A673 (cell line): ENCODE data around the gene COL19A1. TPM values are rescaled to one million over a fixed set of nuclear protein-coding genes. Genes with fewer than 3 reads are reported as not detected.
A peak's percentile ranks its signal among the peaks of the same experiment; 100 is the strongest.

Source experiments
- BruUV-seq: library from RNA; stranded (reverse); fragments of 400-500 nt; replicated peaks from 2 replicates; lab custom pipeline; 2021; lab: Mats Ljungman, UMichigan
- CTCF ChIA-PET: fragments of 300-600 bp; sonication (Branson Sonifier 250); formaldehyde crosslinking; loops from one replicate; lab custom pipeline; 2022; ENCODE audit warnings: antibody characterized with exemption; lab: Charles Lee
- POLR2A ChIA-PET: fragments of 300-600 bp; sonication (Branson Sonifier 250); formaldehyde crosslinking; loops from one replicate; lab custom pipeline; 2022; ENCODE audit warnings: antibody characterized with exemption; ENCODE audit not compliant: low non-redundant PET; lab: Charles Lee
- DNase-seq: peaks from one replicate; pipeline ENCODE4 v3.0.0-alpha.2; 2015; ENCODE audit warnings: low spot score
- H3K27ac ChIP-seq: fragments of 200-600 bp; sonication (generic); 2 replicates; pipeline ENCODE4 v1.5.1; 2016; ENCODE audit warnings: mixed run types, low read depth, mild to moderate bottlenecking, mixed read lengths, antibody characterized with exemption, low read length; ENCODE audit not compliant: poor library complexity, severe bottlenecking
- H3K27me3 ChIP-seq: fragments of 200-600 bp; sonication (generic); replicated peaks from 2 replicates; pipeline ENCODE4 v1.6.1; 2017; ENCODE audit warnings: mixed run types, low read depth, mild to moderate bottlenecking, mixed read lengths, antibody characterized with exemption, low read length; ENCODE audit not compliant: insufficient read depth, poor library complexity
- H3K36me3 ChIP-seq: fragments of 200-600 bp; sonication (generic); 2 replicates; pipeline ENCODE4 v1.6.1; 2016; ENCODE audit warnings: mixed run types, mild to moderate bottlenecking, mixed read lengths, antibody characterized with exemption, low read length; ENCODE audit not compliant: insufficient read depth, poor library complexity, severe bottlenecking
- H3K4me1 ChIP-seq: fragments of 200-600 bp; sonication (generic); 2 replicates; pipeline ENCODE4 v1.6.1; 2017; ENCODE audit warnings: mixed run types, mild to moderate bottlenecking, mixed read lengths, antibody characterized with exemption, low read length; ENCODE audit not compliant: insufficient read depth, poor library complexity, severe bottlenecking
- H3K4me3 ChIP-seq: fragments of 200-600 bp; sonication (generic); 2 replicates; pipeline ENCODE4 v1.5.1; 2016; ENCODE audit warnings: low read depth, mixed run types, mild to moderate bottlenecking, mixed read lengths, low read length; ENCODE audit not compliant: poor library complexity, severe bottlenecking
- H3K9me3 ChIP-seq: fragments of 200-600 bp; sonication (generic); 2 replicates; pipeline ENCODE4 v1.6.1; 2016; ENCODE audit warnings: mixed run types, low read depth, mild to moderate bottlenecking, mixed read lengths, antibody characterized with exemption, low read length; ENCODE audit not compliant: poor library complexity, severe bottlenecking
- EZH2 ChIP-seq: fragments of 200-600 bp; sonication (generic); IDR thresholded peaks from 2 replicates; pipeline ENCODE4 v1.6.1; 2017; ENCODE audit warnings: borderline replicate concordance, low read depth, mild to moderate bottlenecking, mixed read lengths, antibody characterized with exemption, low read length; ENCODE audit not compliant: poor library complexity, severe bottlenecking
- intact Hi-C: fragments of 100-400 bp; cut with micrococcal nuclease; formaldehyde crosslinking; loops from one replicate; pipeline ENCODE4 v1.10.0; 2022; ENCODE audit not compliant: unreplicated experiment
- total RNA-seq: library from RNA; stranded (reverse); gene quantifications from 2 replicates; pipeline ENCODE4 v1.2.3, GENCODE V29; 2021
- TF ChIP-seq, protein P1 (sequence below): fragments of 300-800, 200-600 bp; sonication (generic); conservative IDR thresholded peaks from 2 replicates; pipeline ENCODE4 v1.5.1; 2017; ENCODE audit warnings: low read depth, mild to moderate bottlenecking, antibody characterized with exemption, low read length, moderate library complexity, mixed read lengths

Gene COL19A1
- total RNA-seq, 1 experiment from 2014 or later, result 0.37 TPM

DNA sequence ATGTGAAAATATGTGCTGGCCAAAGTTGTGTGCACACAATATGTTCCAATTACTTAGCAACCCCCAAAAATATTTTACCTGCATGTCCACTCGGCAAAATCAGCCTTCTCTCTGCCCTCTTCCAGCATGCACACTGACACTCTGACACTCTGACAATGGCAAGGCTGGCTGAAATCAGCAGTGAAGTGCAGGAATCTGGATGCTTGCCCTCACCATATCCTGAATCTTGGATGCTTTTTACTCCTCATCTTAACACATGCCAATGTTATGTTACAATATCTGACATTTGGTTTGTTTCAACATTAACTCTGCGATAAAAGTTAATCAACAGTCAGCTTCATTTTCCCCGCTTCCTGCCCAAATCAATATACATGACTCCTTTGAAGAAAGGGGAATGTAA is 233.4 kb downstream of the COL19A1 start:
- Histone ChIP-seq H3K36me3 (no peaks in the 10 kb centered on the region), H3K27me3 (no peaks in the 10 kb centered on the region), H3K4me3 (no peak overlapping the region), H3K9me3 (no peaks in the 10 kb centered on the region), H3K27ac (no peak overlapping the region), H3K4me1 (no peaks in the 10 kb centered on the region)
- ChIA-PET CTCF (no interaction called here), POLR2A (no interaction called here)
- TF ChIP-seq, protein P1, sequence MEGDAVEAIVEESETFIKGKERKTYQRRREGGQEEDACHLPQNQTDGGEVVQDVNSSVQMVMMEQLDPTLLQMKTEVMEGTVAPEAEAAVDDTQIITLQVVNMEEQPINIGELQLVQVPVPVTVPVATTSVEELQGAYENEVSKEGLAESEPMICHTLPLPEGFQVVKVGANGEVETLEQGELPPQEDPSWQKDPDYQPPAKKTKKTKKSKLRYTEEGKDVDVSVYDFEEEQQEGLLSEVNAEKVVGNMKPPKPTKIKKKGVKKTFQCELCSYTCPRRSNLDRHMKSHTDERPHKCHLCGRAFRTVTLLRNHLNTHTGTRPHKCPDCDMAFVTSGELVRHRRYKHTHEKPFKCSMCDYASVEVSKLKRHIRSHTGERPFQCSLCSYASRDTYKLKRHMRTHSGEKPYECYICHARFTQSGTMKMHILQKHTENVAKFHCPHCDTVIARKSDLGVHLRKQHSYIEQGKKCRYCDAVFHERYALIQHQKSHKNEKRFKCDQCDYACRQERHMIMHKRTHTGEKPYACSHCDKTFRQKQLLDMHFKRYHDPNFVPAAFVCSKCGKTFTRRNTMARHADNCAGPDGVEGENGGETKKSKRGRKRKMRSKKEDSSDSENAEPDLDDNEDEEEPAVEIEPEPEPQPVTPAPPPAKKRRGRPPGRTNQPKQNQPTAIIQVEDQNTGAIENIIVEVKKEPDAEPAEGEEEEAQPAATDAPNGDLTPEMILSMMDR, result no peak
- no peak for TF ChIP-seq EZH2
- no TSS peak for BruUV-seq
- intact Hi-C loops, result loop anchor here (10.0 kb wide), 1 partner anchor 1135 kb away; no protein-coding TSS in a partner anchor
- no peak for DNase-seq

DNA sequence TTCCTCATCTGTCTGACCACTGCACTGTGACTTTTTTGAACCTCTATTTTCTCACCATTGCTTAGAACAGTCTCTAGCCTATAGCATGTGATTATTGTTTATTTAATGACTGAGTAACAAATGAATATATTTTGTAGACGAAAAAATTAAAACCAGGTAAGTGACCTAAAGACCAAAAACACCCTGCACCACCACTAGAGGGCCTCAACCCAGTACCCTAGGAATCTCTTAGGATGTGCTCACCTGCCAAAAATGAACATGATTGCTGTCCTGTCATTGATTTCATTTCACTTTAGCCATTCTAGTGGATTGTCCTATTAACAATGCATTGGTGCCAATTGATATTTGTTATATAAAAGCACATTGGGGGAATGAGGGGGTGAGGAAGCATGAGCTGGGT is 237.4 kb downstream of the COL19A1 start:
- H3K27ac ChIP-seq, result no peak overlapping the region
- H3K4me1 ChIP-seq, result peaks cover 9% of the 10 kb centered on the region
- H3K27me3 ChIP-seq, result no peaks in the 10 kb centered on the region
- intact Hi-C loops, result loop anchor here (10.0 kb wide), 1 partner anchor 1139 kb away; no protein-coding TSS in a partner anchor
- TF ChIP-seq EZH2, result no peak
- TF ChIP-seq, protein P1, result peak; percentile 64
- no peak overlapping the region for H3K4me3 ChIP-seq
- ChIA-PET CTCF (no interaction called here), POLR2A (no interaction called here)
- H3K9me3 ChIP-seq, result no peaks in the 10 kb centered on the region
- no peak for DNase-seq
- no peaks in the 10 kb centered on the region for H3K36me3 ChIP-seq
- BruUV-seq, result no TSS peak

DNA sequence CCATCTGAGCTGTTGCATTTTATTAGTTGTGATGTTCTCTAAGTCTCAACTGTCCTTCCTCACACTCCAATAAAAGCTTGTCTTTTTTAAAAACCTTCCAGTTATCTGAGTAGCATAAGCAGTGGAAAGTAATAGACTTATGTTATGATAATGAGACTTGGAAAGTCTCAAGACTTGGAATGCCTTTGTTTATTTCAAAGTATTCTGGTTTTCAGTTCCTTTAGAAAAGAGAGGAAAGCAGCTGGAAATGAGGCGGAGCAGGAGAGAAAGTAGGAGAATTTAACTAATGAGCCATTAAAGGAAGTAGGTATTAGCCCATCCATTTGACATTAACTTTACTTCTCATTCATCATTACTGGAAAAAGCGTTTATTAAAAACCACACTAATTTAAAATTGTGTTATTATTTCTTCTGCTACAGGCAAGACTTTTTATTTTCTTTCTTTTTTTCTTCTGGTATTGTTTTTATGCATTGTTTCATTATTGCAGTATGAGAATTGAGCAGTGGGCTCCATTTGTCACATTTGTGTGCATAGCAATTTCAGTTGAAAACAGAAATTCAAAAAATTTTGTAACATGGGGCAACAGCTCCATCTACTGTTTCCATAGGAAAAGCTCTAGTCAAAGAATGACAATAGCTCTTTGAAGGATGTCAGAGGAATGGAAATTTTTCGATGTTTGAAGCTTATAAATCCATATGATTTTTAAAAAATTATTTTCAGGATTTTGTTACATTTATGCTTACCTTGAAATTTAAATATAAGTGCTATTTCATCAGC is 241.7 kb downstream of the COL19A1 start:
- Histone ChIP-seq H3K9me3 (no peaks in the 10 kb centered on the region), H3K36me3 (no peaks in the 10 kb centered on the region), H3K4me1 (peaks cover 9% of the 10 kb centered on the region), H3K27me3 (no peaks in the 10 kb centered on the region), H3K4me3 (no peak overlapping the region), H3K27ac (no peak overlapping the region)
- TF ChIP-seq EZH2, result no peak
- TF ChIP-seq, protein P1, result peak; percentile 81
- intact Hi-C loops, result loop anchor here (2.0 to 10.0 kb wide), 5 partner anchors 59 to 1471 kb away; partner anchors contain the start of gene ADGRB3
- CTCF ChIA-PET, result interaction anchor here (0.5 to 0.8 kb wide), 2 partner anchors 14 to 367 kb away, joined by 3 read pairs; no protein-coding TSS in a partner anchor
- POLR2A ChIA-PET, result interaction anchor here (0.5 kb wide), 1 partner anchor 131 kb away, joined by 3 read pairs; no protein-coding TSS in a partner anchor
- peak; percentile 72 for DNase-seq
- no TSS peak for BruUV-seq
